Measurements from ENCODE around the gene GCDH. TPM values are rescaled to one million over a fixed set of nuclear protein-coding genes. Genes with fewer than 3 reads are reported as not detected.
A peak's percentile ranks its signal among the peaks of the same experiment; 100 is the strongest.
"Not testable (repeated sequence)": the region's sequence is repeated elsewhere in the genome, so short reads cannot be mapped to it uniquely, and the experiment has no call there.

GCDH gene
- polyA plus RNA-seq, 1 donor (not counting 4 experiments of a cell fraction or from before 2014, with no cell fraction given): 11.5 TPM

DNA sequence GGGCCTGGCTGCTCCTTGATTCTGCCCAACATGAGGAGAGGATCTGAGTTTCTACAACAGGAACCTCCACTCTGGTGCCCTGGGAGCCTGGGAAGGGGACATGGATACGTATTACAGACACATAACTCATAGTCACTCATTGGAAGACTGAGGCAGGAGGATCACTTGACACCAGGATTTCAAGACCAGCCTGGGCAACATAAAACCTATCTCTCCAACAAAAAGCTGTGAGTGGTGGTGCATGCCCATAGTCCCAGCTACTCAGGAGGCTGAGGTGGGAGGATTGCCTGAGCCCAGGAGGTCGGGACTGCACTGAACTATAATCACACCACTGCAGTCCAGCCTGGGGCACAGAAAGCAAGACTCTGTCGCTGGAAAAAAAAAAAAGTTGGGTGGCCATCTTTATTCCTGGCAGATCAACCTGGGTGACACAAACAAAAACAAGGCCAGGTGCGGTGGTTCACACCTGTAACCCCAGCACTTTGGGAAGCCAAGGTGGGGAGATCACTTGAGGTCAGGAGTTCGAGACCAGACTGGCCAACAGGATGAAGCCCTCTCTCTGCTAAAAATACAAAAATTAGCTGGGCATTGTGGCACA, 2.9 kb upstream of the GCDH start:
- Histone ChIP-seq H3K36me3 (ENCODE audit: control insufficient read depth in 2 of 2, extremely low read depth in 1 of 2, insufficient read depth in 2 of 2, low read length in 2 of 2) (peaks cover 0 to under 1% of the 10 kb centered on the region in 2 experiments), H3K27ac (ENCODE audit: control insufficient read depth, insufficient read depth, low read length) (no peak overlapping the region), H3K9me1 (ENCODE audit: control insufficient read depth, extremely low read depth, insufficient read depth, low read length) (no peaks in the 10 kb centered on the region), H3K9me3 (ENCODE audit: control insufficient read depth, low read depth, low read length) (peaks cover 10% of the 10 kb centered on the region), H2AFZ (ENCODE audit: control insufficient read depth, low read length) (no peak overlapping the region), H4K20me1 (ENCODE audit: control insufficient read depth, extremely low read depth, insufficient read depth, low read length) (no peaks in the 10 kb centered on the region), H3K4me1 (ENCODE audit: control insufficient read depth, extremely low read depth, insufficient read depth, low read length) (peaks cover 10% of the 10 kb centered on the region), H3K79me2 (ENCODE audit: control insufficient read depth, insufficient read depth, low read length) (peaks cover 10% of the 10 kb centered on the region), H3K27me3 (ENCODE audit: control insufficient read depth, extremely low read depth, insufficient read depth, low read length) (no peaks in the 10 kb centered on the region), H3K9ac (ENCODE audit: control insufficient read depth, extremely low read depth, insufficient read depth, low read length) (no peak overlapping the region), H3K4me2 (ENCODE audit: control insufficient read depth, extremely low read depth, insufficient read depth, low read depth, low read length) (no peak overlapping the region), H3K4me3 (ENCODE audit: control insufficient read depth in 2 of 3, extremely low read depth in 1 of 3, insufficient read depth in 2 of 3, low read depth in 1 of 3, low read length in 3 of 3) (no peak overlapping the region)
- no peak for DNase-seq (ENCODE audit: low read depth, low spot score)
- FAIRE-seq: no peak
- dilution Hi-C loops (cut with MboI; ENCODE audit: extremely low pct_ligation_motif_present, low sequenced_read_pairs): no loop called here
- TF ChIP-seq EZH2 (IDR thresholded peaks at IDR 0.05; ENCODE audit: low read length): no peak
- TF ChIP-seq, protein P1, sequence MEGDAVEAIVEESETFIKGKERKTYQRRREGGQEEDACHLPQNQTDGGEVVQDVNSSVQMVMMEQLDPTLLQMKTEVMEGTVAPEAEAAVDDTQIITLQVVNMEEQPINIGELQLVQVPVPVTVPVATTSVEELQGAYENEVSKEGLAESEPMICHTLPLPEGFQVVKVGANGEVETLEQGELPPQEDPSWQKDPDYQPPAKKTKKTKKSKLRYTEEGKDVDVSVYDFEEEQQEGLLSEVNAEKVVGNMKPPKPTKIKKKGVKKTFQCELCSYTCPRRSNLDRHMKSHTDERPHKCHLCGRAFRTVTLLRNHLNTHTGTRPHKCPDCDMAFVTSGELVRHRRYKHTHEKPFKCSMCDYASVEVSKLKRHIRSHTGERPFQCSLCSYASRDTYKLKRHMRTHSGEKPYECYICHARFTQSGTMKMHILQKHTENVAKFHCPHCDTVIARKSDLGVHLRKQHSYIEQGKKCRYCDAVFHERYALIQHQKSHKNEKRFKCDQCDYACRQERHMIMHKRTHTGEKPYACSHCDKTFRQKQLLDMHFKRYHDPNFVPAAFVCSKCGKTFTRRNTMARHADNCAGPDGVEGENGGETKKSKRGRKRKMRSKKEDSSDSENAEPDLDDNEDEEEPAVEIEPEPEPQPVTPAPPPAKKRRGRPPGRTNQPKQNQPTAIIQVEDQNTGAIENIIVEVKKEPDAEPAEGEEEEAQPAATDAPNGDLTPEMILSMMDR (optimal IDR thresholded peaks at IDR 0.05 in 1 of 3, IDR thresholded peaks at IDR 0.05 in 1 of 3, conservative IDR thresholded peaks at IDR 0.05 in 1 of 3; ENCODE audit: extremely low read depth in 1 of 3, insufficient read depth in 2 of 3, low read length in 3 of 3): no peak

DNA sequence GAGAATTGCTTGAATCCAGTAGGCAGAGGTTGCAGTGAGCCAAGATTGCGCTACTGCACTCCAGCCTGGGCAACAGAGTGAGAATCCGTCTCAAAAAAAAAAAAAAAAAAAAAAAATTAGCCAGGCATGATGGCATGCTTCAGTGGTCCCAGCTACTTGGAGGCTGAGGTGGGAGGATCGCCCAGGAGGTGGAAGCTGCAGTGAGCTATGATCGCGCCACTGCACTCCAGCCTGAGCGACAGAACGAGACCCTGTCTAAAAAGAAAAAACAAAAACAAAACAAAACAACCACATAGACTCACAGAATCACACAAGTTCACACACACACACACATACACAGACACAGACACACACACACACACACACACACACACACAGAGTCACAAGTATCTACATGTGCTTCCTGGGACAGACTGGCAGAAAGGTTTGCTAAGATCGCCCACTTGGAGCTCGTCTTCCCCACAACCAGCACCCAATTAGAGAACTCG, 617 bp upstream of the GCDH start:
- peaks cover 10% of the 10 kb centered on the region for H3K79me2 ChIP-seq (ENCODE audit: control insufficient read depth, insufficient read depth, low read length)
- peaks cover 1 to 15% of the 10 kb centered on the region in 2 experiments for H3K36me3 ChIP-seq (ENCODE audit: control insufficient read depth in 2 of 2, extremely low read depth in 1 of 2, insufficient read depth in 2 of 2, low read length in 2 of 2)
- DNase-seq (ENCODE audit: low read depth, low spot score); H3K9me1 ChIP-seq (ENCODE audit: control insufficient read depth, extremely low read depth, insufficient read depth, low read length); H3K4me1 ChIP-seq (ENCODE audit: control insufficient read depth, extremely low read depth, insufficient read depth, low read length); FAIRE-seq; H4K20me1 ChIP-seq (ENCODE audit: control insufficient read depth, extremely low read depth, insufficient read depth, low read length); H3K27me3 ChIP-seq (ENCODE audit: control insufficient read depth, extremely low read depth, insufficient read depth, low read length); H3K27ac ChIP-seq (ENCODE audit: control insufficient read depth, insufficient read depth, low read length); H3K9me3 ChIP-seq (ENCODE audit: control insufficient read depth, low read depth, low read length); H3K9ac ChIP-seq (ENCODE audit: control insufficient read depth, extremely low read depth, insufficient read depth, low read length); dilution Hi-C loops (cut with MboI; ENCODE audit: extremely low pct_ligation_motif_present, low sequenced_read_pairs): not testable (repeated sequence)
- H2AFZ ChIP-seq (ENCODE audit: control insufficient read depth, low read length): peak overlapping the region; percentile 16
- H3K4me3 ChIP-seq (ENCODE audit: control insufficient read depth in 2 of 3, extremely low read depth in 1 of 3, insufficient read depth in 2 of 3, low read depth in 1 of 3, low read length in 3 of 3): peak overlapping the region in 1 of 3 experiments; percentile 40
- peak overlapping the region; percentile 69 for H3K4me2 ChIP-seq (ENCODE audit: control insufficient read depth, extremely low read depth, insufficient read depth, low read depth, low read length)
